ENCODE measurements around the gene COL19A1. TPM values are rescaled to one million over a fixed set of nuclear protein-coding genes. Genes with fewer than 3 reads are reported as not detected.

The COL19A1 gene
- total and polyA plus RNA-seq, 9 of the 15 experiments (the other 6 are each of a cell fraction or from before 2014, with no cell fraction given), result not detected

DNA sequence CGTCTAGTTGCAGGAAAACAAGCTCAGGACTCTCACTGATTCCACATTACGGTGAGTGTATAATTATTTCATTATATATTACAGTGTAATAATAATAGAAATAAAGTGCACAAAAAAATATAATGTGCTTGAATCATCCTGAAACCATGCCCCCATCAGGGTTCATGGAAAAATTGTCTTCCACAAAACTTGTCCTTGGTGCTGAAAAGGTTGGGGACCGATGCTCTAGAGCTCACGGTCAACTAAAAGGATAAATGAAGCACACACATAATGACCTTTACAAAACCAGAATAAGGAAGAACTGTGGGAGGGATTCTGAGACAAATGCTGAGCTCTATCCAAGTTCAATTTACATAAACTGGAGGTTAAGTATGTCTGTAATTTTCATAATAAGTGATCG is 194.3 kb downstream of the COL19A1 start:
- POLR2A ChIA-PET, result no interaction called here
- Histone ChIP-seq H3K79me2 (ENCODE audit: control insufficient read depth, insufficient read depth, low read length) (no peaks in the 10 kb centered on the region), H4K20me1 (replicated peaks; ENCODE audit: control insufficient read depth, insufficient read depth, low read length) (no peaks in the 10 kb centered on the region), H3K4me3 (no peak overlapping the region), H3K9me3 (replicated peaks; ENCODE audit: control insufficient read depth, insufficient read depth, low read depth, low read length) (no peaks in the 10 kb centered on the region), H3K4me1 (replicated peaks in 1 of 2; ENCODE audit: control insufficient read depth in 2 of 2, insufficient read depth in 2 of 2, low read length in 2 of 2) (no peaks in the 10 kb centered on the region), H3K27me3 (ENCODE audit: control insufficient read depth in 2 of 2, insufficient read depth in 2 of 2, low read length in 2 of 2) (no peaks in the 10 kb centered on the region), H3K4me2 (ENCODE audit: insufficient read depth, low read length) (no peak overlapping the region), H3K9ac (ENCODE audit: insufficient read depth in 1 of 2, low read depth in 2 of 2, low read length in 2 of 2) (no peak overlapping the region), H3K27ac (ENCODE audit: extremely low read depth, low read depth, low read length) (no peak overlapping the region), H3K36me3 (ENCODE audit: control insufficient read depth, insufficient read depth, low read length) (no peaks in the 10 kb centered on the region), H3K9me1 (ENCODE audit: control insufficient read depth, insufficient read depth, low read length) (no peaks in the 10 kb centered on the region), H2AFZ (ENCODE audit: low read depth, low read length) (no peak overlapping the region)
- TF ChIP-seq, protein P1, sequence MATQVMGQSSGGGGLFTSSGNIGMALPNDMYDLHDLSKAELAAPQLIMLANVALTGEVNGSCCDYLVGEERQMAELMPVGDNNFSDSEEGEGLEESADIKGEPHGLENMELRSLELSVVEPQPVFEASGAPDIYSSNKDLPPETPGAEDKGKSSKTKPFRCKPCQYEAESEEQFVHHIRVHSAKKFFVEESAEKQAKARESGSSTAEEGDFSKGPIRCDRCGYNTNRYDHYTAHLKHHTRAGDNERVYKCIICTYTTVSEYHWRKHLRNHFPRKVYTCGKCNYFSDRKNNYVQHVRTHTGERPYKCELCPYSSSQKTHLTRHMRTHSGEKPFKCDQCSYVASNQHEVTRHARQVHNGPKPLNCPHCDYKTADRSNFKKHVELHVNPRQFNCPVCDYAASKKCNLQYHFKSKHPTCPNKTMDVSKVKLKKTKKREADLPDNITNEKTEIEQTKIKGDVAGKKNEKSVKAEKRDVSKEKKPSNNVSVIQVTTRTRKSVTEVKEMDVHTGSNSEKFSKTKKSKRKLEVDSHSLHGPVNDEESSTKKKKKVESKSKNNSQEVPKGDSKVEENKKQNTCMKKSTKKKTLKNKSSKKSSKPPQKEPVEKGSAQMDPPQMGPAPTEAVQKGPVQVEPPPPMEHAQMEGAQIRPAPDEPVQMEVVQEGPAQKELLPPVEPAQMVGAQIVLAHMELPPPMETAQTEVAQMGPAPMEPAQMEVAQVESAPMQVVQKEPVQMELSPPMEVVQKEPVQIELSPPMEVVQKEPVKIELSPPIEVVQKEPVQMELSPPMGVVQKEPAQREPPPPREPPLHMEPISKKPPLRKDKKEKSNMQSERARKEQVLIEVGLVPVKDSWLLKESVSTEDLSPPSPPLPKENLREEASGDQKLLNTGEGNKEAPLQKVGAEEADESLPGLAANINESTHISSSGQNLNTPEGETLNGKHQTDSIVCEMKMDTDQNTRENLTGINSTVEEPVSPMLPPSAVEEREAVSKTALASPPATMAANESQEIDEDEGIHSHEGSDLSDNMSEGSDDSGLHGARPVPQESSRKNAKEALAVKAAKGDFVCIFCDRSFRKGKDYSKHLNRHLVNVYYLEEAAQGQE (IDR thresholded peaks at IDR 0.05; ENCODE audit: borderline replicate concordance), result peak; percentile 26; the same call in 1 of the 2 replicates
- TF ChIP-seq, protein P1 (CRISPR knock-in tag; IDR thresholded peaks at IDR 0.05; ENCODE audit: low read depth), result no peak
- no peak for TF ChIP-seq SRSF7 (optimal IDR thresholded peaks at IDR 0.05; ENCODE audit: low read depth, low read length)
- TF ChIP-seq, protein P2, sequence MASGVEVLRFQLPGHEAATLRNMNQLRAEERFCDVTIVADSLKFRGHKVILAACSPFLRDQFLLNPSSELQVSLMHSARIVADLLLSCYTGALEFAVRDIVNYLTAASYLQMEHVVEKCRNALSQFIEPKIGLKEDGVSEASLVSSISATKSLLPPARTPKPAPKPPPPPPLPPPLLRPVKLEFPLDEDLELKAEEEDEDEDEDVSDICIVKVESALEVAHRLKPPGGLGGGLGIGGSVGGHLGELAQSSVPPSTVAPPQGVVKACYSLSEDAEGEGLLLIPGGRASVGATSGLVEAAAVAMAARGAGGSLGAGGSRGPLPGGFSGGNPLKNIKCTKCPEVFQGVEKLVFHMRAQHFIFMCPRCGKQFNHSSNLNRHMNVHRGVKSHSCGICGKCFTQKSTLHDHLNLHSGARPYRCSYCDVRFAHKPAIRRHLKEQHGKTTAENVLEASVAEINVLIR (CRISPR knock-in tag; IDR thresholded peaks at IDR 0.05), result no peak
- TF ChIP-seq HNRNPUL1 (IDR thresholded peaks at IDR 0.05; ENCODE audit: low read length), result no peak
- no peak for TF ChIP-seq ZNF23 (CRISPR knock-in tag; IDR thresholded peaks at IDR 0.05)
- TF ChIP-seq ZNF217 (CRISPR knock-in tag; IDR thresholded peaks at IDR 0.05), result no peak
- TF ChIP-seq, protein P3, sequence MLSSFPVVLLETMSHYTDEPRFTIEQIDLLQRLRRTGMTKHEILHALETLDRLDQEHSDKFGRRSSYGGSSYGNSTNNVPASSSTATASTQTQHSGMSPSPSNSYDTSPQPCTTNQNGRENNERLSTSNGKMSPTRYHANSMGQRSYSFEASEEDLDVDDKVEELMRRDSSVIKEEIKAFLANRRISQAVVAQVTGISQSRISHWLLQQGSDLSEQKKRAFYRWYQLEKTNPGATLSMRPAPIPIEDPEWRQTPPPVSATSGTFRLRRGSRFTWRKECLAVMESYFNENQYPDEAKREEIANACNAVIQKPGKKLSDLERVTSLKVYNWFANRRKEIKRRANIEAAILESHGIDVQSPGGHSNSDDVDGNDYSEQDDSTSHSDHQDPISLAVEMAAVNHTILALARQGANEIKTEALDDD (IDR thresholded peaks at IDR 0.05), result no peak
- no peak for TF ChIP-seq MEF2D (tag; conservative IDR thresholded peaks at IDR 0.05; ENCODE audit: low read depth)
- BruUV-seq (replicated peaks), result no TSS peak
- 2% methylated on average over 5 of the region's 5 CpGs for WGBS (ENCODE audit: insufficient coverage, low coverage, missing lambda C conversion rate)
- ATAC-seq (no peak), DNase-seq (ENCODE audit: extremely low read depth in 1 of 4, low spot score in 3 of 4) (no peak), FAIRE-seq (no peak)
- in situ Hi-C loops (cut with MboI) (no loop called here), intact Hi-C loops (cut with micrococcal nuclease) (no loop called here)
- CTCF ChIA-PET (ENCODE audit: low intra/inter-chr PET ratio), result no interaction called here
